H1 (cell line): ENCODE data around the gene AGAP1. TPM values are rescaled to one million over a fixed set of nuclear protein-coding genes. Genes with fewer than 3 reads are reported as not detected.

Experiments
- CTCF ChIA-PET: fragments of 300-600 bp; sonication (Branson Sonifier 250); formaldehyde crosslinking; loops from one replicate; lab custom pipeline; 2021; ENCODE audit not compliant: partially characterized antibody; lab: Charles Lee
- POLR2A ChIA-PET: fragments of 300-600 bp; sonication (Branson Sonifier 250); formaldehyde crosslinking; loops from one replicate; lab custom pipeline; 2021; ENCODE audit warnings: inconsistent platforms; ENCODE audit not compliant: partially characterized antibody; lab: Charles Lee
- DNase-seq, 2 experiments: peaks; one replicate each; pipeline versions ENCODE4 v3.0.0 to v3.0.0-alpha.2; 2010 to 2022; ENCODE audit warnings: low spot score in 2 of 2, low read depth in 1 of 2, mixed read lengths in 1 of 2
- FAIRE-seq: peaks from 2 replicates; lab custom pipeline; 2011; peaks lifted over from hg19 to GRCh38; lab: Jason Lieb, UNC
- H2AFZ ChIP-seq: 2 replicates; pipeline ENCODE4 v1.8.1; 2012; ENCODE audit warnings: low read length, inconsistent platforms
- H2AK5ac ChIP-seq: 2 replicates; pipeline ENCODE4 v1.6.1; 2013; ENCODE audit warnings: low read depth, low read length
- H2BK120ac ChIP-seq: replicated peaks from 2 replicates; pipeline ENCODE3; 2013; ENCODE audit warnings: low read depth, low read length, inconsistent platforms
- H2BK12ac ChIP-seq: 2 replicates; pipeline ENCODE4 v1.6.1; 2013; ENCODE audit warnings: low read depth, low read length
- H2BK15ac ChIP-seq: 2 replicates; pipeline ENCODE4 v1.6.1; 2013; ENCODE audit warnings: low read length
- H2BK20ac ChIP-seq: 2 replicates; pipeline ENCODE4 v1.6.1; 2013; ENCODE audit warnings: low read length
- H2BK5ac ChIP-seq: 2 replicates; pipeline ENCODE4 v1.6.1; 2013; ENCODE audit warnings: low read depth, low read length
- H3K14ac ChIP-seq: 2 replicates; pipeline ENCODE4 v1.6.1; 2013; ENCODE audit warnings: inconsistent platforms; ENCODE audit not compliant: insufficient read length
- H3K18ac ChIP-seq: 2 replicates; pipeline ENCODE4 v1.6.1; 2013; ENCODE audit warnings: low read length; ENCODE audit errors: extremely low read depth
- H3K23ac ChIP-seq: 2 replicates; pipeline ENCODE4 v1.6.1; 2013; ENCODE audit warnings: inconsistent platforms; ENCODE audit not compliant: insufficient read length
- H3K23me2 ChIP-seq: 2 replicates; pipeline ENCODE4 v1.6.1; 2013; ENCODE audit warnings: low read depth, low read length
- H3K27ac ChIP-seq: 2 replicates; pipeline ENCODE4 v1.6.1; 2011; ENCODE audit warnings: low read depth, low read length, inconsistent platforms
- H3K27me3 ChIP-seq, 4 experiments: replicated peaks in 1 of 4; 1 replicate in 1 of 4; 2 replicates in 3 of 4; pipeline versions ENCODE4 v1.6.1 to v1.8.1; 2011 to 2013; ENCODE audit warnings: low read length in 3 of 4, mild to moderate bottlenecking in 3 of 4, inconsistent platforms in 2 of 4, mixed read lengths in 2 of 4, moderate library complexity in 1 of 4; ENCODE audit not compliant: control insufficient read depth in 3 of 4, insufficient read depth in 3 of 4; ENCODE audit errors: extremely low read depth in 1 of 4
- H3K36me3 ChIP-seq, 4 experiments: 2 replicates each; pipeline versions ENCODE4 v1.6.1 to v1.8.1; 2011 to 2013; ENCODE audit warnings: mild to moderate bottlenecking in 4 of 4, low read length in 3 of 4, moderate library complexity in 2 of 4, control low read depth in 1 of 4, inconsistent platforms in 1 of 4; ENCODE audit not compliant: insufficient read depth in 4 of 4, control insufficient read depth in 2 of 4
- H3K4ac ChIP-seq: replicated peaks from 2 replicates; pipeline ENCODE3; 2013; ENCODE audit warnings: low read length, low read depth, mixed read lengths, inconsistent platforms; ENCODE audit not compliant: insufficient read length
- H3K4me1 ChIP-seq, 4 experiments: replicated peaks in 1 of 4; 1 replicate in 1 of 4; 2 replicates in 3 of 4; pipeline versions ENCODE4 v1.6.1 to v1.8.1; 2011 to 2013; ENCODE audit warnings: low read length in 3 of 4, inconsistent platforms in 2 of 4, mixed read lengths in 1 of 4; ENCODE audit not compliant: insufficient read depth in 4 of 4, control insufficient read depth in 3 of 4
- H3K4me2 ChIP-seq, 2 experiments: 2 replicates each; pipeline versions ENCODE4 v1.6.1 to v1.8.1; 2011 to 2013; ENCODE audit warnings: low read depth in 2 of 2, low read length in 2 of 2, control low read depth in 1 of 2, inconsistent platforms in 1 of 2, mild to moderate bottlenecking in 1 of 2; ENCODE audit not compliant: insufficient read depth in 1 of 2
- H3K4me3 ChIP-seq, 4 experiments: fragments of 200-600, 300-600 bp in 1 of 4; sonication (generic), shearing (Covaris generic), sonication (Bioruptor Twin) in 1 of 4; 2 replicates each; pipeline versions ENCODE4 v1.5.1 to v1.8.1; 2011 to 2016; ENCODE audit warnings: low read length in 4 of 4, low read depth in 3 of 4, control low read depth in 2 of 4, inconsistent platforms in 2 of 4, mild to moderate bottlenecking in 2 of 4, mixed read lengths in 1 of 4, moderate library complexity in 1 of 4; ENCODE audit not compliant: insufficient read depth in 2 of 4; ENCODE audit errors: extremely low read depth in 1 of 4
- H3K56ac ChIP-seq: replicated peaks from 2 replicates; pipeline ENCODE3; 2013; ENCODE audit warnings: low read depth, mild to moderate bottlenecking, mixed read lengths, low read length, inconsistent platforms; ENCODE audit not compliant: insufficient read length
- H3K79me1 ChIP-seq: 2 replicates; pipeline ENCODE4 v1.6.1; 2013; ENCODE audit warnings: low read depth, low read length, control low read depth
- H3K79me2 ChIP-seq, 2 experiments: 2 replicates each; pipeline versions ENCODE4 v1.6.1 to v1.8.1; 2012 to 2013; ENCODE audit warnings: low read length in 2 of 2, mild to moderate bottlenecking in 2 of 2, inconsistent platforms in 1 of 2; ENCODE audit not compliant: insufficient read depth in 2 of 2, control insufficient read depth in 1 of 2
- H3K9ac ChIP-seq, 4 experiments: replicated peaks in 1 of 4; 1 replicate in 1 of 4; 2 replicates in 3 of 4; pipeline versions ENCODE4 v1.6.1 to v1.8.1; 2011 to 2013; ENCODE audit warnings: low read depth in 3 of 4, low read length in 3 of 4, control low read depth in 2 of 4, mild to moderate bottlenecking in 2 of 4, moderate library complexity in 2 of 4, inconsistent platforms in 1 of 4; ENCODE audit errors: extremely low read depth in 1 of 4
- H3K9me3 ChIP-seq, 2 experiments: 2 replicates each; pipeline versions ENCODE4 v1.6.1 to v1.8.1; 2012 to 2013; ENCODE audit warnings: mild to moderate bottlenecking in 2 of 2, moderate library complexity in 2 of 2, control low read depth in 1 of 2, inconsistent platforms in 1 of 2, low read depth in 1 of 2, low read length in 1 of 2, mixed read lengths in 1 of 2; ENCODE audit not compliant: insufficient read depth in 2 of 2
- H4K20me1 ChIP-seq, 2 experiments: replicated peaks in 1 of 2; 2 replicates each; pipeline versions ENCODE3 to v1.8.1; 2011 to 2013; ENCODE audit warnings: inconsistent platforms in 2 of 2, low read length in 2 of 2, mild to moderate bottlenecking in 1 of 2; ENCODE audit not compliant: insufficient read depth in 2 of 2, control insufficient read depth in 1 of 2
- H4K5ac ChIP-seq: 2 replicates; pipeline ENCODE4 v1.6.1; 2013; ENCODE audit warnings: low read length, low read depth, mixed read lengths, inconsistent platforms; ENCODE audit not compliant: insufficient read length
- H4K8ac ChIP-seq: 2 replicates; pipeline ENCODE4 v1.8.0; 2013; ENCODE audit warnings: mild to moderate bottlenecking, moderate library complexity, low read length, inconsistent platforms; ENCODE audit not compliant: insufficient read depth; ENCODE audit errors: extremely low read depth
- H4K91ac ChIP-seq: replicated peaks from 2 replicates; pipeline ENCODE3; 2013; ENCODE audit warnings: low read length, mixed read lengths, inconsistent platforms; ENCODE audit not compliant: insufficient read length
- CTBP2 ChIP-seq: IDR thresholded peaks from 2 replicates; pipeline ENCODE4 v1.7.0; 2011; ENCODE audit warnings: borderline replicate concordance, mild to moderate bottlenecking, moderate library complexity, mixed read lengths, low read length; ENCODE audit not compliant: insufficient read depth, insufficient read length
- GABPA ChIP-seq: IDR thresholded peaks from 2 replicates; pipeline ENCODE4 v1.6.1; 2011; ENCODE audit warnings: mild to moderate bottlenecking, low read length, moderate library complexity, borderline replicate concordance; ENCODE audit not compliant: insufficient read depth
- KDM1A ChIP-seq: fragments of 200-600, 300-600 bp; sonication (generic); IDR thresholded peaks from 2 replicates; pipeline ENCODE4 v1.7.1; 2016; ENCODE audit warnings: mild to moderate bottlenecking, low read length, borderline replicate concordance
- NRF1 ChIP-seq: IDR thresholded peaks from 2 replicates; pipeline ENCODE4 v1.6.1; 2011; ENCODE audit warnings: mild to moderate bottlenecking, low read depth, low read length, improper control_type of control experiment
- PHF8 ChIP-seq: fragments of 200-600 bp; sonication (generic); conservative IDR thresholded peaks from 2 replicates; pipeline ENCODE4 v1.7.1; 2012; ENCODE audit warnings: low read depth, mild to moderate bottlenecking, inconsistent platforms, low read length, moderate library complexity
- RAD21 ChIP-seq, 2 experiments: IDR thresholded peaks in 1 of 2; conservative IDR thresholded peaks in 1 of 2; 2 replicates each; pipeline ENCODE4 v1.6.1; 2011; ENCODE audit warnings: low read depth in 2 of 2, low read length in 2 of 2, improper control_type of control experiment in 1 of 2, inconsistent platforms in 1 of 2, mild to moderate bottlenecking in 1 of 2, moderate library complexity in 1 of 2
- SAP30 ChIP-seq: fragments of 300-600 bp; sonication (generic); IDR thresholded peaks from 2 replicates; pipeline ENCODE4 v1.7.1; 2012; ENCODE audit warnings: low read length, moderate library complexity, mild to moderate bottlenecking, inconsistent platforms; ENCODE audit not compliant: insufficient read depth, insufficient replicate concordance
- SIRT6 ChIP-seq: IDR thresholded peaks from one replicate; pipeline ENCODE4 v1.7.1; 2012; ENCODE audit warnings: low read length, inconsistent platforms
- SUZ12 ChIP-seq: fragments of 200-600 bp; sonication (generic); IDR thresholded peaks from 2 replicates; pipeline ENCODE4 v1.6.1; 2012; ENCODE audit warnings: mild to moderate bottlenecking, inconsistent platforms, low read length, moderate library complexity, mixed read lengths
- WGBS, 2 experiments: shearing (Covaris generic) in 1 of 2; methylation state at CpG; one replicate each; pipeline versions ENCODE4 v1.1.6 to v1.1.7; 2013 to 2015; ENCODE audit warnings: low lambda C conversion rate in 2 of 2, mixed read lengths in 2 of 2, inconsistent platforms in 1 of 2, low coverage in 1 of 2, missing lambda C conversion rate in 1 of 2; ENCODE audit not compliant: insufficient replicate concordance in 2 of 2, insufficient coverage in 1 of 2, insufficient read length in 1 of 2; ENCODE audit errors: extremely low coverage in 1 of 2, missing lambda C conversion rate in 1 of 2; 5-methylcytosine and 5-hydroxymethylcytosine counted together
- polyA plus RNA-seq, 7 experiments: library from polyadenylated mRNA; depleted of rRNA in 3 of 7; stranded (reverse) in 5 of 7; unstranded in 2 of 7; fragments of >200 nt in 5 of 7; fragments of 200-250 nt in 2 of 7; gene quantifications; 1 replicate in 5 of 7; 2 replicates in 1 of 7; 4 replicates in 1 of 7; pipeline versions ENCODE4 v1.2.1 to v1.2.3, GENCODE V29; 2011 to 2013; ENCODE audit warnings: missing spikeins in 2 of 7, mixed read lengths in 2 of 7
- total RNA-seq: library from RNA; stranded (reverse); fragmentation: NEBNext Ultra II Directional; extraction: Animal tissue kit (Norgen Biotek cat#: 25700); gene quantifications from 2 replicates; pipeline ENCODE4 v1.2.1, GENCODE V29; 2021

Gene AGAP1
- total and polyA plus RNA-seq, 2 of the 8 experiments (the other 6 are each of a cell fraction or from before 2014, with no cell fraction given), result 18.1 to 39.4 TPM

GRCh38 chr2:236169741-236170589 lies 676.1 kb downstream of the AGAP1 start:
- no peak overlapping the region; the same call in 1 of the 2 replicates for H2BK15ac ChIP-seq
- no peak overlapping the region for H3K27ac ChIP-seq
- H3K27me3 ChIP-seq, result peaks cover 94 to 100% (median 98%) of the 10 kb centered on the region in 4 experiments
- H3K23me2 ChIP-seq, result peaks cover 14% of the 10 kb centered on the region; the same call in 1 of the 2 replicates
- ChIA-PET POLR2A (interaction anchor here (0.7 to 4.9 kb wide), 5 partner anchors 8 to 204 kb away, joined by 3 to 54 read pairs (median 5); no protein-coding TSS in a partner anchor), CTCF (interaction anchor here (0.6 to 3.1 kb wide), 16 partner anchors 8 to 390 kb away, joined by 3 to 18 read pairs (median 4); no protein-coding TSS in a partner anchor)
- H3K79me1 ChIP-seq, result no peaks in the 10 kb centered on the region
- H3K56ac ChIP-seq, result no peak overlapping the region
- no peak overlapping the region for H4K91ac ChIP-seq
- H4K5ac ChIP-seq, result no peak overlapping the region
- H4K8ac ChIP-seq, result no peak overlapping the region
- peak in 1 of 2 experiments; percentile 62 for DNase-seq
- no peak overlapping the region for H3K23ac ChIP-seq
- no peak overlapping the region for H2BK120ac ChIP-seq
- peaks cover 33 to 34% of the 10 kb centered on the region in 2 experiments for H4K20me1 ChIP-seq
- H3K4me1 ChIP-seq, result peaks cover 22 to 69% (median 45%) of the 10 kb centered on the region in 4 experiments
- peaks cover 0 to 7% (median 0%) of the 10 kb centered on the region in 4 experiments; a peak in 2 of 8 replicates for H3K36me3 ChIP-seq
- no peak for FAIRE-seq
- no peak overlapping the region for H2AK5ac ChIP-seq
- 5% methylated on average over 33 of the region's 38 CpGs; no CpG with 5 or more reads in 1 of the 2 experiments for WGBS, 2 experiments
- H2BK12ac ChIP-seq, result peak overlapping the region; percentile 77
- no peak overlapping the region for H3K14ac ChIP-seq
- peak overlapping the region in 3 of 4 experiments; percentile 7 to 59 (median 11); a peak in 4 of 8 replicates for H3K4me3 ChIP-seq
- H2AFZ ChIP-seq, result no peak overlapping the region
- no peak overlapping the region for H3K9ac ChIP-seq
- peak overlapping the region; percentile 59 to 83 for H3K4me2 ChIP-seq
- H3K18ac ChIP-seq, result 0 out of 2 replicates have a peak overlapping the region, but pooled peaks have one; percentile 24
- no peaks in the 10 kb centered on the region for H3K79me2 ChIP-seq
- H3K4ac ChIP-seq, result no peak overlapping the region
- H2BK5ac ChIP-seq, result no peak overlapping the region
- no peak overlapping the region for H2BK20ac ChIP-seq
- no peaks in the 10 kb centered on the region for H3K9me3 ChIP-seq
- TF ChIP-seq PHF8 (no peak), GABPA (no peak), RAD21 (IDR thresholded peaks at IDR 0.05 in 1 of 2, conservative IDR thresholded peaks at IDR 0.05 in 1 of 2; ENCODE audit: low read depth in 2 of 2, low read length in 2 of 2) (no peak), SUZ12 (peak; percentile 28), CTBP2 (no peak), SAP30 (no peak), NRF1 (no peak), SIRT6 (no peak), KDM1A (no peak)
